B cell (primary cell): ENCODE data around the gene KCNK1. TPM values are rescaled to one million over a fixed set of nuclear protein-coding genes. Genes with fewer than 3 reads are reported as not detected.

Experiments
- ATAC-seq: fragments of 200-7000 bp; cut with Tn5 transposase; one replicate; pipeline ENCODE4 v1.10.0; 2021; ENCODE audit warnings: low read depth, mild to moderate bottlenecking, moderate number of reproducible peaks, moderate library complexity
- CTCF ChIA-PET: fragments of 350-600 bp; sonication (Branson Sonifier 250); formaldehyde crosslinking; loops from one replicate; lab custom pipeline; 2021; ENCODE audit warnings: antibody characterized with exemption, inconsistent platforms; lab: Charles Lee
- POLR2A ChIA-PET: fragments of 350-600 bp; sonication (Branson Sonifier 250); formaldehyde crosslinking; loops from one replicate; lab custom pipeline; 2021; ENCODE audit warnings: antibody characterized with exemption; lab: Charles Lee
- DNase-seq: peaks from one replicate; pipeline ENCODE4 v3.0.0; 2013
- H2AFZ ChIP-seq: 2 replicates; pipeline ENCODE4 v1.6.1; 2012; ENCODE audit warnings: mild to moderate bottlenecking, low read depth, low read length; ENCODE audit not compliant: insufficient read depth, poor library complexity, severe bottlenecking
- H3K27ac ChIP-seq, 2 donors: 1 replicate in 1 of 2; 2 replicates in 1 of 2; pipeline ENCODE4 v1.5.1; 2012 to 2013; ENCODE audit warnings: low read length in 2 of 2, mild to moderate bottlenecking in 2 of 2, moderate library complexity in 1 of 2
- H3K27me3 ChIP-seq, 4 experiments: fragments of 200-600 bp in 1 of 4; sonication (generic) in 1 of 4; replicated peaks in 1 of 4; 1 replicate in 2 of 4; 2 replicates in 2 of 4; pipeline versions ENCODE4 v1.6.1 to v1.7.0; 2013 to 2016; ENCODE audit warnings: low read length in 3 of 4, mild to moderate bottlenecking in 2 of 4, mixed read lengths in 1 of 4, moderate library complexity in 1 of 4; ENCODE audit not compliant: insufficient read depth in 4 of 4, control insufficient read depth in 3 of 4; ENCODE audit errors: control extremely low read depth in 1 of 4
- H3K36me3 ChIP-seq, 2 experiments: replicated peaks in 1 of 2; 1 replicate in 1 of 2; 2 replicates in 1 of 2; pipeline versions ENCODE4 v1.6.1 to v1.7.1; 2013; ENCODE audit warnings: low read length in 1 of 2; ENCODE audit not compliant: insufficient read depth in 2 of 2, control insufficient read depth in 1 of 2; ENCODE audit errors: control extremely low read depth in 1 of 2, extremely low read depth in 1 of 2
- H3K4me1 ChIP-seq, 2 donors: fragments of 200-600 bp in 1 of 2; sonication (generic) in 1 of 2; 1 replicate in 1 of 2; 2 replicates in 1 of 2; pipeline versions ENCODE4 v1.5.1 to v1.6.1; 2013 to 2017; ENCODE audit warnings: low read length in 2 of 2; ENCODE audit not compliant: control insufficient read depth in 2 of 2, insufficient read depth in 2 of 2
- H3K4me2 ChIP-seq: replicated peaks from 2 replicates; pipeline ENCODE3; 2012; ENCODE audit warnings: mild to moderate bottlenecking, low read depth, low read length; ENCODE audit not compliant: poor library complexity, severe bottlenecking
- H3K4me3 ChIP-seq, 5 experiments: fragments of 200-600 bp in 1 of 5; sonication (generic) in 1 of 5; 1 replicate in 3 of 5; 2 replicates in 2 of 5; pipeline versions ENCODE4 v1.5.1 to v1.7.0; 2011 to 2016; ENCODE audit warnings: low read length in 4 of 5, mild to moderate bottlenecking in 4 of 5, low read depth in 2 of 5, control low read depth in 1 of 5, moderate library complexity in 1 of 5; ENCODE audit not compliant: insufficient read depth in 1 of 5; ENCODE audit errors: control extremely low read depth in 1 of 5, extremely low read depth in 1 of 5
- H3K79me2 ChIP-seq: fragments of 200-600 bp; sonication (generic); one replicate; pipeline ENCODE4 v1.6.0; 2016; ENCODE audit warnings: low read length; ENCODE audit not compliant: control insufficient read depth, insufficient read depth
- H3K9ac ChIP-seq: fragments of 200-600 bp; sonication (generic); 2 replicates; pipeline ENCODE4 v1.6.1; 2017; ENCODE audit warnings: mild to moderate bottlenecking, low read length, moderate library complexity
- H3K9me3 ChIP-seq, 3 donors: one replicate each; pipeline versions ENCODE4 v1.6.1 to v1.7.1; 2013; ENCODE audit warnings: low read length in 2 of 3; ENCODE audit not compliant: control insufficient read depth in 2 of 3, insufficient read depth in 1 of 3; ENCODE audit errors: control extremely low read depth in 1 of 3
- H4K20me1 ChIP-seq: 2 replicates; pipeline ENCODE4 v1.6.0; 2012; ENCODE audit warnings: mild to moderate bottlenecking, low read length; ENCODE audit not compliant: insufficient read depth, control insufficient read depth, poor library complexity, severe bottlenecking
- H3K27ac Mint-ChIP-seq: one replicate; pipeline ENCODE4 v1.8.0; 2021; ENCODE audit warnings: mixed read lengths
- H3K27me3 Mint-ChIP-seq: one replicate; pipeline ENCODE4 v1.8.0; 2021; ENCODE audit warnings: mixed read lengths
- H3K4me1 Mint-ChIP-seq: one replicate; pipeline ENCODE4 v1.8.0; 2021; ENCODE audit warnings: mixed read lengths
- H3K4me3 Mint-ChIP-seq: one replicate; pipeline ENCODE4 v1.8.0; 2021; ENCODE audit warnings: mixed read lengths
- H3K9me3 Mint-ChIP-seq: one replicate; pipeline ENCODE4 v1.8.0; 2022; ENCODE audit warnings: mixed read lengths; ENCODE audit not compliant: insufficient read depth
- EZH2 ChIP-seq: IDR thresholded peaks from 2 replicates; pipeline ENCODE4 v1.6.1; 2012; ENCODE audit warnings: borderline replicate concordance, low read depth, mild to moderate bottlenecking, moderate library complexity, low read length; ENCODE audit not compliant: insufficient read depth, poor library complexity, severe bottlenecking
- WGBS: methylation state at CpG from one replicate; pipeline ENCODE4 v1.1.5; 2013; ENCODE audit warnings: missing lambda C conversion rate; ENCODE audit not compliant: insufficient coverage; 5-methylcytosine and 5-hydroxymethylcytosine counted together
- intact Hi-C: fragments of 100-400 bp; cut with micrococcal nuclease; formaldehyde crosslinking; loops from one replicate; pipeline ENCODE4 v1.10.0; 2022
- polyA plus RNA-seq: library from polyadenylated mRNA; depleted of rRNA; stranded (reverse); fragments of >200 nt; gene quantifications from 2 replicates; pipeline ENCODE4 v1.2.3, GENCODE V29; 2012
- total RNA-seq, 2 donors: library from RNA; stranded (reverse); fragments of 120-200 nt in 1 of 2; gene quantifications; 1 replicate in 1 of 2; 2 replicates in 1 of 2; pipeline versions ENCODE4 v1.2.3 to v1.2.4, GENCODE V29; 2013 to 2022
- TF ChIP-seq, protein P1 (sequence below): fragments of 200-600 bp; IDR thresholded peaks from one replicate; pipeline ENCODE4 v1.8.0; 2022; ENCODE audit warnings: antibody characterized with exemption, mild to moderate bottlenecking

The KCNK1 gene
- total and polyA plus RNA-seq, 2 donors (not counting 1 experiment from before 2014, with no cell fraction given), result not detected

DNA sequence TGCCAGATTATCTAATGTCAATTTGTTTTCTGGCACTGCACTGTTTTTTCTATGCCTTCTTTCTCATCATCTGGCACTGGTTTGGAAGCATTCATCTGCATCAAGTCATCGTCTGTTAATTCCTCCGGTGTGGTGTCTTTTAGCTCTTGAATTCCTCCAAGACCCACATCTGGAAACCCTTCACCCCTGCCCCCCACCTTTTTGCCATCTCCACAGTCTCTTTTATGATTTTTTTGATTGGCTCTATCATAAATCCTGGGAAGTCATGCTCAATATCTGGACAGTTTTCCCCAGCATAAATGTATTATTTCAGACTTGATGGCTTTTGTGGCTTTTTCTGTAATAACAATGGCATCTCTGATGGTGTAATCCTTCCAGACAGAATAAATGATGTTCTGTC is 10.4 kb upstream of the KCNK1 start:
- no peak for ATAC-seq
- H3K27me3 ChIP-seq, result no peaks in the 10 kb centered on the region
- Mint-ChIP-seq H3K4me1 (no peaks in the 10 kb centered on the region), H3K9me3 (no peaks in the 10 kb centered on the region), H3K4me3 (no peak overlapping the region), H3K27ac (no peak overlapping the region), H3K27me3 (peaks cover 9% of the 10 kb centered on the region)
- no peak for TF ChIP-seq EZH2
- TF ChIP-seq, protein P1, sequence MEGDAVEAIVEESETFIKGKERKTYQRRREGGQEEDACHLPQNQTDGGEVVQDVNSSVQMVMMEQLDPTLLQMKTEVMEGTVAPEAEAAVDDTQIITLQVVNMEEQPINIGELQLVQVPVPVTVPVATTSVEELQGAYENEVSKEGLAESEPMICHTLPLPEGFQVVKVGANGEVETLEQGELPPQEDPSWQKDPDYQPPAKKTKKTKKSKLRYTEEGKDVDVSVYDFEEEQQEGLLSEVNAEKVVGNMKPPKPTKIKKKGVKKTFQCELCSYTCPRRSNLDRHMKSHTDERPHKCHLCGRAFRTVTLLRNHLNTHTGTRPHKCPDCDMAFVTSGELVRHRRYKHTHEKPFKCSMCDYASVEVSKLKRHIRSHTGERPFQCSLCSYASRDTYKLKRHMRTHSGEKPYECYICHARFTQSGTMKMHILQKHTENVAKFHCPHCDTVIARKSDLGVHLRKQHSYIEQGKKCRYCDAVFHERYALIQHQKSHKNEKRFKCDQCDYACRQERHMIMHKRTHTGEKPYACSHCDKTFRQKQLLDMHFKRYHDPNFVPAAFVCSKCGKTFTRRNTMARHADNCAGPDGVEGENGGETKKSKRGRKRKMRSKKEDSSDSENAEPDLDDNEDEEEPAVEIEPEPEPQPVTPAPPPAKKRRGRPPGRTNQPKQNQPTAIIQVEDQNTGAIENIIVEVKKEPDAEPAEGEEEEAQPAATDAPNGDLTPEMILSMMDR, result no peak
- DNase-seq, result no peak
- no peaks in the 10 kb centered on the region for H3K36me3 ChIP-seq
- H4K20me1 ChIP-seq, result no peaks in the 10 kb centered on the region
- no peak overlapping the region for H3K9ac ChIP-seq
- intact Hi-C loops, result no loop called here
- ChIA-PET POLR2A (no interaction called here), CTCF (no interaction called here)
- no peaks in the 10 kb centered on the region for H3K4me1 ChIP-seq
- 100% methylated on average over 2 of the region's 2 CpGs for WGBS
- H3K4me3 ChIP-seq, result no peak overlapping the region
- H3K9me3 ChIP-seq, result no peaks in the 10 kb centered on the region
- no peaks in the 10 kb centered on the region for H3K79me2 ChIP-seq
- no peak overlapping the region for H3K27ac ChIP-seq
- H2AFZ ChIP-seq, result no peak overlapping the region
- no peak overlapping the region for H3K4me2 ChIP-seq

DNA sequence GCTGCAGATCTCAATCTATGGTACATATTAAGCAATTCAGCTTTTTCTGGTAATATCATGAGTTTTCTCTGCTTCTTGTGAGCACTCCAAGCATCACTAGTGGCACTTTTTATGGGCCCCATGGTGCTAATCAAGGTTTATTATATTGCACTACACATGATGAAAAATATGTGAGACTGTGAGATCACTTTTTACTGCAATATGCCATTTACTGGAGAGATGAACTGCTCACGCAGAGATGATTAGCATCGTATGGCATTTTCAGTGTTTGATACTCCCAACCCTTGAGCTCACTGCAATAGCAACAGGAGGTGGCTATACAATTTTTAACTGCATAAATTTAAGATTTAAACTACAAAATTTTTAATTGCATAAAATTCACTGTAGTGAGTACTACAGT is 8.7 kb upstream of the KCNK1 start:
- DNase-seq, result no peak
- Histone ChIP-seq H3K27ac (no peak overlapping the region), H3K4me1 (no peaks in the 10 kb centered on the region), H3K79me2 (no peaks in the 10 kb centered on the region), H3K9ac (no peak overlapping the region), H3K27me3 (peaks cover 0 to 2% (median 0%) of the 10 kb centered on the region in 4 experiments), H4K20me1 (no peaks in the 10 kb centered on the region), H3K4me2 (no peak overlapping the region), H3K9me3 (no peaks in the 10 kb centered on the region), H3K4me3 (no peak overlapping the region), H3K36me3 (no peaks in the 10 kb centered on the region), H2AFZ (no peak overlapping the region)
- Mint-ChIP-seq H3K27ac (no peak overlapping the region), H3K27me3 (peaks cover 9% of the 10 kb centered on the region), H3K9me3 (no peaks in the 10 kb centered on the region), H3K4me3 (no peak overlapping the region), H3K4me1 (no peaks in the 10 kb centered on the region)
- TF ChIP-seq EZH2, result no peak
- TF ChIP-seq, protein P1, result no peak
- CTCF ChIA-PET, result no interaction called here
- ATAC-seq, result no peak
- POLR2A ChIA-PET, result no interaction called here
- intact Hi-C loops, result no loop called here
- WGBS, result no CpG with 5 or more reads among the region's 2 CpGs
